Stomach (tissue), 9 donors: ENCODE data around the gene TMEM225B. TPM values are rescaled to one million over a fixed set of nuclear protein-coding genes. Genes with fewer than 3 reads are reported as not detected.

Experiments used
- DNase-seq, 2 donors: peaks; one replicate each; pipeline versions ENCODE4 v3.0.0 to v3.0.0-alpha.2; 2013 to 2019
- H3K27ac ChIP-seq, 5 donors: fragments of 200-600 bp in 4 of 5; sonication (generic) in 4 of 5; one replicate each; pipeline ENCODE4 v1.5.1; 2013 to 2019; ENCODE audit warnings: mild to moderate bottlenecking in 1 of 5, moderate library complexity in 1 of 5
- H3K27me3 ChIP-seq, 3 donors: fragments of 200-600 bp; sonication (generic); one replicate each; pipeline ENCODE4 v1.5.1; 2017 to 2019; ENCODE audit warnings: mixed run types in 1 of 3
- H3K36me3 ChIP-seq, 4 donors: fragments of 200-600 bp; sonication (generic); 1 replicate in 3 of 4; 2 replicates in 1 of 4; pipeline ENCODE4 v1.5.1; 2016 to 2019
- H3K4me1 ChIP-seq, 4 donors: fragments of 200-600 bp; sonication (generic); one replicate each; pipeline ENCODE4 v1.5.1; 2016 to 2019
- H3K4me3 ChIP-seq, 4 donors: fragments of 200-600 bp; sonication (generic) in 3 of 4; one replicate each; pipeline ENCODE4 v1.5.1; 2016 to 2019; ENCODE audit warnings: mild to moderate bottlenecking in 1 of 4
- H3K9me3 ChIP-seq, 4 donors: fragments of 200-600 bp; sonication (generic); one replicate each; pipeline ENCODE4 v1.5.1; 2016 to 2019
- CTCF ChIP-seq, 7 experiments: fragments of 450-650 bp in 4 of 7; fragments of 200-600 bp in 3 of 7; sonication (generic) in 3 of 7; IDR thresholded peaks; one replicate each; pipeline ENCODE4 v1.5.1; 2016 to 2019; ENCODE audit warnings: antibody characterized with exemption in 7 of 7, control low read depth in 2 of 7, mild to moderate bottlenecking in 1 of 7
- EP300 ChIP-seq: sonication (generic); formaldehyde crosslinking; IDR thresholded peaks from one replicate; pipeline ENCODE4 v1.6.1; 2017; ENCODE audit warnings: antibody characterized with exemption
- POLR2A ChIP-seq, 4 donors: fragments of 450-650 bp; IDR thresholded peaks; one replicate each; pipeline ENCODE4 v1.6.1; 2016; ENCODE audit warnings: antibody characterized with exemption in 4 of 4, control low read depth in 2 of 4, mild to moderate bottlenecking in 1 of 4, moderate library complexity in 1 of 4
- POLR2AphosphoS5 ChIP-seq, 3 donors: sonication (generic); formaldehyde crosslinking; IDR thresholded peaks; one replicate each; pipeline ENCODE4 v1.6.1; 2016; ENCODE audit warnings: antibody characterized with exemption in 3 of 3
- WGBS, 5 donors: extraction: QIAGEN DNeasy Blood & Tissue Kit in 3 of 5; methylation state at CpG; one replicate each; pipeline versions ENCODE4 v1.1.5 to v1.1.7; 2013 to 2018; 5-methylcytosine and 5-hydroxymethylcytosine counted together
- intact Hi-C: fragments of 100-400 bp; cut with DNase I; formaldehyde crosslinking; loops from one replicate; pipeline ENCODE4 v1.15.1; 2023; ENCODE audit warnings: low total_unique reads
- polyA plus RNA-seq, 3 donors: library from polyadenylated mRNA; stranded (reverse); fragments of 200-250 nt; gene quantifications; one replicate each; pipeline ENCODE4 v1.2.3, GENCODE V29; 2013
- total RNA-seq, 5 donors: library from RNA; depleted of rRNA; stranded (reverse); fragments of >200 nt; gene quantifications; one replicate each; pipeline versions ENCODE4 v1.1.0 to v1.2.3, GENCODE V29; 2014 to 2016
- donor health status: healthy with polysubstance abuse.
- donor health status: Bipolar disorder and iron deficiency.
- donor health status: healthy.

TMEM225B gene
- total and polyA plus RNA-seq, 8 donors: 0.73 to 4.3 (median 0.98) TPM; not detected in 4

GRCh38 chr7:99638731-99639130 lies 40.7 kb downstream of the TMEM225B start:
- H3K9me3 ChIP-seq: no peaks in the 10 kb centered on the region
- H3K4me3 ChIP-seq: no peak overlapping the region
- 94 to 98% (median 96%) methylated on average over 16 to 23 of the region's 23 CpGs for WGBS, 5 donors
- H3K27ac ChIP-seq: no peak overlapping the region
- TF ChIP-seq POLR2A (IDR thresholded peaks at IDR 0.05) (no peak), POLR2AphosphoS5 (IDR thresholded peaks at IDR 0.05) (no peak), EP300 (no peak), CTCF (IDR thresholded peaks at IDR 0.05) (no peak)
- DNase-seq: no peak
- peaks cover 0 to 32% (median 21%) of the 10 kb centered on the region in 4 donors for H3K36me3 ChIP-seq
- intact Hi-C loops: no loop called here
- H3K27me3 ChIP-seq: no peaks in the 10 kb centered on the region
- H3K4me1 ChIP-seq: no peaks in the 10 kb centered on the region

GRCh38 chr7:99639267-99639666 lies 41.2 kb downstream of the TMEM225B start:
- Histone ChIP-seq H3K9me3 (no peaks in the 10 kb centered on the region), H3K27me3 (no peaks in the 10 kb centered on the region), H3K36me3 (peaks cover 0 to 32% (median 18%) of the 10 kb centered on the region in 4 donors), H3K4me3 (no peak overlapping the region), H3K4me1 (no peaks in the 10 kb centered on the region), H3K27ac (no peak overlapping the region)
- TF ChIP-seq EP300 (no peak), POLR2AphosphoS5 (IDR thresholded peaks at IDR 0.05) (no peak), POLR2A (IDR thresholded peaks at IDR 0.05) (no peak), CTCF (IDR thresholded peaks at IDR 0.05) (no peak)
- intact Hi-C loops: no loop called here
- no peak for DNase-seq

GRCh38 chr7:99642027-99642426 lies 44.0 kb downstream of the TMEM225B start:
- no peaks in the 10 kb centered on the region for H3K9me3 ChIP-seq
- no peak for DNase-seq
- 90 to 96% (median 92%) methylated on average over 1 of the region's 1 CpG for WGBS, 5 donors

GRCh38 chr7:99643464-99643863 lies 45.4 kb downstream of the TMEM225B start:
- DNase-seq: no peak
- no peak overlapping the region for H3K27ac ChIP-seq
- no peaks in the 10 kb centered on the region for H3K9me3 ChIP-seq
- H3K27me3 ChIP-seq: no peaks in the 10 kb centered on the region
- 82 to 87% (median 86%) methylated on average over 2 of the region's 2 CpGs for WGBS, 5 donors
- no peak overlapping the region for H3K4me3 ChIP-seq
- intact Hi-C loops: no loop called here
- H3K4me1 ChIP-seq: no peaks in the 10 kb centered on the region
- peaks cover 0 to 49% (median 28%) of the 10 kb centered on the region in 4 donors for H3K36me3 ChIP-seq
- TF ChIP-seq EP300 (no peak), CTCF (IDR thresholded peaks at IDR 0.05) (no peak), POLR2AphosphoS5 (IDR thresholded peaks at IDR 0.05) (no peak), POLR2A (IDR thresholded peaks at IDR 0.05) (no peak)

More at GRCh38 chr7:99642027-99642426, 44.0 kb downstream of the TMEM225B start:
- no peak for TF ChIP-seq EP300
- TF ChIP-seq CTCF (IDR thresholded peaks at IDR 0.05): no peak
- TF ChIP-seq POLR2AphosphoS5 (IDR thresholded peaks at IDR 0.05): no peak
- TF ChIP-seq POLR2A (IDR thresholded peaks at IDR 0.05): no peak
- intact Hi-C loops: no loop called here
- Histone ChIP-seq H3K27ac (no peak overlapping the region), H3K4me3 (no peak overlapping the region), H3K27me3 (no peaks in the 10 kb centered on the region), H3K36me3 (peaks cover 0 to 39% (median 25%) of the 10 kb centered on the region in 4 donors), H3K4me1 (no peaks in the 10 kb centered on the region)
